ENCODE results near the gene CEP89.
"Not testable (repeated sequence)": the region's sequence is repeated elsewhere in the genome, so short reads cannot be mapped to it uniquely, and the experiment has no call there.

The CEP89 gene

DNA sequence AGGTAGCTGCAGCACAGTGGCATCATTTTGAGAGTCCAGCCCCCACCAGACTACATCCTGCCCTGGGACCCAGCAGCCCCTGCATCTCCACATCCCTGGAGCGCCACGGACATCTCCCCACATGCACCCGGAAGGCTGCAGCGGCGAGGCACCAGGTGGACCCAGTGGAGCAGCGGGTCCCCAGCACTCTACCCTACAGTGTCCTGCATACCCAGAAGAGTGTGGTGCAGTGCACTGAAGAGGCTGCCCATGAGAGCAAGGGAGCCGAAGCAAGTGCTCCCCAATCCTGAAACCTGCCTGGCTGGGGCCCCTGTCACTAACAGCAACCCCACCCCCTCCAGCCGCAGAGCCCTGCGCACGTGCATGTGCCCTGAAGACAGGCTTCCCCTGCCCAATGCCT is 80.9 kb downstream of the CEP89 start:
- DNase-seq: no peak

DNA sequence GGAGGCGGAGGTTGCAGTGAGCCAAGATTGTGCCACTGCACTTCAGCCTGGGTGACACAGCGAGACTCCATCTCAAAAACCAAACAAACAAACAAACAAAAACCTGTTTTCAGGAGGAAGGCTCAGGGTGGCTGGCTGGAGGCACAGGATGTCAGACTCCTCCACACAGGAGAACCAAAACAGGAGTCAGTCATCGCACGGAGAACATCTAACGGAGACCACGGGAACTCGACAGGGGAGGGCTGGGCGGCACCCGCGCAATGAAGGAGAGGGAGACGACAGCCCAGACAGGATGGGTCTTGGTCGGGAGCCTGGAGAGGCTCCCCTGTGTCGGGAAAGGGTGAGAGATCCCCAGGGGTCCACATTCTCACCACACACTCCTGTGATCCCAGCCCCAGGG is 81.4 kb downstream of the CEP89 start:
- no peak for DNase-seq

DNA sequence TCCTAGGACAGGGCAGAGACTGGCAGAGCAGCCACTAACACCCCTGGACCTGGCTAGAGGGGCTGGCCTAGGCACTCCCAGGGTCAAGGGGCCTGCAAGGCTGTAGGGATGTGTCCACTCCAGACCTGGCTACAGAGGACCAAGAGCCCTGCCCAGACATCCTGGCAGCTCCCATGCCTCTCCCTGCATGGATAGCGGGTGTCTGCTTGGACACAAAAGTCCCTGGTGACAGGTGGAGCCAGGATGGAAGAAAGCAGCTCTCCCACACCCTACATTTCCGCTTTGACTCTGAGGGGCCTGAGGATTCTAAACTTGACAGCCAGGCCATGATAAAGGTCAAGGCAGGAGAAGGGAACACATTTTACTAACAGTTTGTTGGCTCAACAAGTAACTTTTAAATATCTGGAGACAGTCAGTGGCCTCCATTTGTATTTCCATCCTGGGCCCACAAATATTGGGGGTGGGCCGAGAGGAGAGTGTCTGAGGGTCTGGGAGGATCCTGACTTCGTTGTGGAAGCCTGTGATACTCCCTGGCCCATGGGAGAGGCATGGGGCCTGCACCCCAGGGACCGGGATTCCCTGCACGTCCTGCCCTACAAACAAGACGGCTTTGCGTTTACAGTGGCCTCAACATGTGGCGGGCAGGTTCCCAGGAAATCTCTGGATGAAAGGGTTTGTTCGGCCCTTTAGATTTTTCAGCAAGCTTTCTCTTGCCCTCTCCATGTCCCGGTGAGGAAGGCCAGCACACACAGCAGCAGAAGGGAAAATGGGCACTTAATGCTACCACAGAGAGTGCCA is 82.4 kb downstream of the CEP89 start:
- DNase-seq: no peak

DNA sequence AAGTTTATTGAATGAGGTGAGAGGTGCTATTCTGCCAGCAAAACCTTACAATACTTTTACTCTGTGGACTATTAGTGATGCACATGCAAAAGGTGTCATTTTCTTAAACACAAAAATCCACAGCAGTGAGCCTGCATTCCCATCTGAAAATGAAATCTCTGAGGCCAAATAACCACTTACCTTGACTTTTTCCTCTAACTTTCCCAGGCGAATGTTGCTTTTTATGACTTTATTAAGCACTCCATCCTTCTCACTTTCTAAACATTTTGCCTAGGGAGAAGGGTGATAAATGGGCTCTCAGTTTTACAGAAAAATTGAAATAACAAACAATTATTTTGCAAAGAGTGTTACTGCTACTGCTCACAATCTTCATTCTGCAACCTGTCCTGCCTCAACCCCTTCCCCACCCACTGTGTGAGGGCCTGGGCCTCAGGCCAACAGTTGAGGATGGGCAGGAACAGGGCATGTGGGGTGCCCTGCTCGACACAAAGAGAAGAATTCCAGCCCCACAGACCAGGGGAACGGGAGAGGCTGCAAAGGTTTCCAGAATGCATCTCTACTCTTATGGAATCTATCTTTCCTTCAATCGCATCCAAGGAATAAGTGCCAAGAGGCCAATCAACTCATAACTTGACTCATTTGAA is 84.1 kb downstream of the CEP89 start:
- no peak for DNase-seq

DNA sequence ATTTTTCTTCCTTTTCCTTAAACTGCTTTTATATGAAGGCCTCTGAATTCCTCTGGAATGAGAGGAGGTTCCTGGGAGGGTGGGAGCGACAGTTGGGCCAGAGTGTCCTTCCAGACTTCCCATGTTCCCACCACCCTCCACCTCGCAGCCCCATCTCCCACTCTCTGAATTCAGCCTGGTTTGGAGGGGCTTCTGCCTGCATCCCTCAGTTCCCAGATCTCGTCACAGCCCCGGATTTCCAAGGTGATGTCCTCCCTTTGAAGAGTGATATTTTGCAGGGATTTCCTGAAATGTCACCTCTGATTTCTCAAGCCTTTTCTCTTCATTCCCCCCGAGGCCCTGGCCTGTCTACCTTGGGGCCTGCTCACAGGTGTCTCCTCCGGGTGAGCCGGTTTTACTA is 85.5 kb downstream of the CEP89 start:
- no peak for DNase-seq

DNA sequence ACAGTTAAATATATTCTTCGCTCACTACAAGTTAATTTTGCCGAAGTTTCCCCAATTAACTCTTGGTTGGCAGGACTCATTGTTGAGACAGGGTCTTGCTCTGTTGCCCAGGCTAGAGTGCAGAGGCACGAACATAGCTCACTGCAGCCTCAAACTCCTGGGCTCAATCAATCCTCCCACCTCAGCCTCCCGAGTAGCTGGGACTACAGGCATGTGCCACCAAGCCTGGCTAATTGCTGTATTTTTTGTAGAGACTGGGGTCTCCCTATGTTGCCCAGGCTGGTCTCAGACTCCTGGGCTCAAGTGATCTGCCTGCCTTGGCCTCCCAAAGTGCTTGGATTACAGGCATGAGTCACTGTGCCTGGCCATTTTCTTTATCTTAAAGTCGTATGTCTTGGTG is 86.5 kb downstream of the CEP89 start:
- not testable (repeated sequence) for DNase-seq

DNA sequence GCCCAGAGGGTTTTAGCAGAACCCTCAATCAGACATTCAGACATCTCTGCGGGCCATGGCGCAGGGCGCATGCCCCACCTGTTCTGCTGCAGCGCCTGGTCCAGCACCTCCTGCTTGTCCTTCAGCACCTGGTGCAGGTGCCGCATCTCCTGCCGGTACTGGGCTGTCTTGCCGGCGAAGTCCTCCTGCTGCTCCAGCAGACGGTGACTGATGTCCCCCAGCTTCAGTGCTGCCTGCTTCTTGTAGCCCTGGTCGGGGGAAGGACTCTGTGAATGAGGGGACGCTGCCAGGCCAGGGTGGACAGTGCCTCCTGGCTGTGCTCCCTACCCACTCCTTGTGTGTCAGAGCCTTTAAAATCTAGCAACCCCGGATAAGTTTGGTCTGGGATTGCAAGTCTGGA is 90.0 kb downstream of the CEP89 start:
- DNase-seq: no peak

DNA sequence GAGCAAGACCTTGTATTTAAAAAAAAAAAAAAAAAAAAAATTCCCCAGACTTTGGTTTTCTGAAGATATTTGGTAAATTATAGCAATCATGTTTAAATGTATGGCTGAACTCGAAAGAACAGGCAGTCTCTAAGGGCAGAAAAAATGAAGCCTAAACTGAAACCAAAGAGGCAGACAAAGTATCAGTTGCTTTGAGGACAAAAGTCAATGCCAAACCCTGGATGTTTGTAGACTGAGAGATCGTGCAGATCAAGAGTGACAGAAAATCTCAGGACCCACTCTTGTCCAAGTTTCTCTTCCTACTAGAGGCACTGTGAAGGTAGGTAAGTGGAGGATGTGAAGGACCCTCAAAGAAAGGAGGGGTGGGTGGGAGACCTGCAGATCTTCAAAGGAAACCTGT is 91.1 kb downstream of the CEP89 start:
- DNase-seq: no peak

DNA sequence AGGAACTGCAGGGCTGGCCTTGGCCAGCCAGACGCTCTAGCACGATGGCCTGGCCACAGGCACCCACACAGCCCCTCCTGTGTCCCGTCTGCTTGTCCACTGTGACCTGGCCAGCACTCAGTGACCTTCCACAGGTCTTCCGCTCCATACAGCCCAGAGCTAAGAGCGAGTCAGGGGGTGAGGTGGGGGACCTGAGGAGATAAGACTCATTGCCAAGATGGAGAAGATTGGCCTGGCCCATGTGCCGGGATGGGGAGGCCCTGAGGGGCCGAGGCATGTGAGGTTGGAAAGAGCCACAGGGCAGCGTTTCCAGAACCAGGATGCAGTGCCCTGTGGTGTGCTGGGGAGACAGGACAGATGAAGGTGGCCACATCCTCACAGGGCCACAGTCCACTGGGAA is 92.0 kb downstream of the CEP89 start:
- DNase-seq: no peak

DNA sequence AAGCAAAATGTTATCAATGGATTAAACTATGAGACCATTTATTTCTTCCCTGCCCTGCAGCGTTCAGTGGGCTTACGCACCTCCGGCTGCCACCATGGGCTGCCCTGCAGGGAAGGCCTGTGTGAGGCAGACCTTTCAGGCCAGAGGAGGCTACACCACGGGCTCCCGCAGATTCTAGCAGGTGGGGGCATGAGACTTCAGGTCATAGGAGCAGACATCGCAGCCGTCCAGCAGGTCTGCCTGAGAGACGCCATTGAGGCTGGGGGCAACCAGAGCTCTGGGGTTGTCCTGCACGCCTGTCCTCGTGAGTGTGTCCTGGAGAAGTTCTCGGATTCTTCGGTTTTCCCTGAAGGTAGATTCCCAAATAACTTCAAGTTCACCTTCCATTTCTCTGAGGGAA is 92.8 kb downstream of the CEP89 start:
- no peak for DNase-seq

DNA sequence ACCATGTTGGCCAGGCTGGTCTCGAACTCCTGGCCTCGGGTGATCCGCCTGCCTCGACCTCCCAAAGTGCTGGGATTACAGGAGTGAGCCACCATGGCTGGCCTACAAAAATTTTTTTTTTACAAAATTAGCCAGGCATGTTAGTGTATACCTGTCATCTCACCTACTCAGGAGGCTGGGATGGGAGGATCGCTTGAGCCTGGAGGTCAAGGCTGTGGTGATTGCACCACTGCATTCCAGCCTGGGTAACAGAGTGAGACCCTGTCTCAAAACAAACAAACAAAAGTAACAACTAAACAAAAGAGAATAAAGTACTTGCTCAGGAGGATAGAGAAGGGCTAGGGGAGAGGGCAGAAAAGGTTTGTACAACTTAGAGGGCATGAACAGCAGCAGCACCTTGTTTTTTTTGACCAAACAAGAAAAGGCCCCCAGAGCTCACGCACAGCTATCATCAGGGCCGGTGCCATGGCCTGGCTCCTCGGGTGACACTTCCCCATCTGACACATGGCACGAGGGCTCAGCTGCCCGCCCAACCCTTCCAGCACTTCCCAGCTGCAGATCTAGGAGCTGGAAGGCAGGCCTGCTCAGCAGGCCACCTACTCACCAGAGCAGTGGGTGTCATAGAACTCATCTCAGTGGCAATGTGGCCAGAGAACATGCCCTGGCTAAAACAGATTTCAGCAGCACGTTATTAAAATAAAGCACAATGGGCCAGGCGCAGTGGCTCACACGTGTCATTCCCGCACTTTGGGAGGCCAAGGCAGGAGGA is 93.6 kb downstream of the CEP89 start:
- no peak for DNase-seq

DNA sequence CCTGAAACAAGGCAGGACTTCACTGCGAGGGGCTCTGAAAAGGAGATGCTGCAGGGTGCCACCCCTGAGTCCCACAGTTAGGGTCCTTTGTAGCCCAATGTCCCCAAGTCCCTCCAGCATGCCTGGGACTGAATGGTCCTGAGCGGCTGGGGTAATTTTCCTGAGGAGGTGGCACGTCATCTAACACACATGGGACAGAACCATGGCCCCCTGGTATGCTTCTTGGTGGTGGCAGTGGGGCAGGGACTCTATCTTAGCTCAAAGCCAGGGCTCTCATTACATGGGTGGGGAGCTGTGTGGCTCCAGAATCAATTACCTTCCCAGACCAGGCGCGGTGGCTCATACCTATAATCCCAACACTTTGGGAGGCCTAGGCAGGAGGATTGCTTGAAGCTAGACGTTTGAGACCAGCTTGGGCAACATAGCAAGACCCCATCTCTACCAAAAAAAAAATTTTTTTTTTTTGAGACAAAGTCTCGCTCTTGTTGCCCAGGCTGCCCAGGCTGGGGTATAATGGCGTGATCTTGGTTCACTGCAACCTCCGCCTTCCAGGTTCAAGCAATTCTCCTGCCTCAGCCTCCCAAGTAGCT is 94.3 kb downstream of the CEP89 start:
- no peak for DNase-seq

DNA sequence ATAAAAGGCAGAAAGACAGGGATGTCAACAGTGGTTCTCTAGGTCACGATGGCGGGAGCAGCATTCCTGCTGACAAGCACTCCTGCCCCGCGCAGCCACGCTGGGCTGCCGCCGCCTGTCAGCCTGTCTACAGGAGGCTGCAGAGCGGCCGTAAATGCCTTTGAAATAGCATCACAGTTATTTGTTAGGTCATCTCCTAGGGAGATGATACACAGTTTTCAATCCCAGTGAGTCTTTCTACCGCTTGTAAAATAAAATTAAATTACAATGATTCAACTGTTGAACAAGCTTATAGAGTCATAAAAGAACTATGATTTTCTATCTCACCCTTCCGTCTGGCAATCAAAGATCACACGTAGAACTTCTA is 94.9 kb downstream of the CEP89 start:
- no peak for DNase-seq

DNA sequence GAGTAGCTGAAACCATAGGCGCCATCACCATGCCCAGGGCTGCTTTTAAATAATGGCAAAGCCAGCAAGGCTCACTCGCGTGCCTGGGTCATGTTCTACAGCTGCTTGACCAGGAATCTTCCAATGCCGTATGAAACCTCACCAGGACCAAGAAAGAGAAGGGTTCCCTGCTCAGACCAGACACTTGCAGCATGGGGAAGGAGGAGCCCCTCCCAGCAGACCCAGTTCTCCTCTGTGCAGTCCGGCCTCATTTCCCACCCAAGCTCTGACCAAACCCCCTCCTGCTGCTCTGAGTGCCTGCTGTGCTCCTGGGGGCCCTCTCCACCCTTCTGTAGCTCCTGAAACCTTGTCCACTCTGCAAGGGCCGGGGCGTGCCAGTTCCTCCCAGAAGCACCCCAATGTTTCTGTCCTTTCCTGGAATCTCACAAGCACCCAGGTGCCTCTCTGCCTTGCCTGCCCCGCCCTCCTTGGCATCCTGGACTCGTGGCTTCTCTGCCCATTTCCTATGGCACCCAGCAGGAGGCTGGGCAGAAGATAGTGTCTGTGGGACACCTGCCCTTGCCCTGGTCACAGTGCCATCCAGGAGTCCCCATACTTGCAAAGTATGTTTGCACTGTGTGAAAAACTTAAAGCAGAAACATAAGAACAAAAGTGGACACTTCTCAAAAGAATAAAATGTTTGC is 95.4 kb downstream of the CEP89 start:
- no peak for DNase-seq

DNA sequence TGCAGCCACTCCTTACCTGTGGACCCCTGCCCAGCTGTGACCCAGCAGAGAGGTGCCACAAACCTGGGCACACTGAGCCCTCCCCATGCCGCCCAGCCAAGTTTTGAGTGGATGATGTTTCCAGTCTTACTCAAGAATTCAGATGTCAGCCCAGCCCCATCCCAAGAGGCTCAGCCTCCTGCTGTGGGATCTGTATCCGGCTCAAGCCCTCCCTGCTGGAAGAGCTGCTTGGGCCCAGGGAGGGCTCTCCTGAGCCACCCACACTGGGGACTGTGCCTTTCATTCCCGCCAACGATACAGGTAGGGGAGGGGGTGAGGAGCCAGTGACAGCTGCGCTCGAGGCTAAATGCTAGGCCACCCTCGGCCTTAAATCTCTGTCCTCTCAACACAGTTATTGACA is 96.3 kb downstream of the CEP89 start:
- DNase-seq: no peak

DNA sequence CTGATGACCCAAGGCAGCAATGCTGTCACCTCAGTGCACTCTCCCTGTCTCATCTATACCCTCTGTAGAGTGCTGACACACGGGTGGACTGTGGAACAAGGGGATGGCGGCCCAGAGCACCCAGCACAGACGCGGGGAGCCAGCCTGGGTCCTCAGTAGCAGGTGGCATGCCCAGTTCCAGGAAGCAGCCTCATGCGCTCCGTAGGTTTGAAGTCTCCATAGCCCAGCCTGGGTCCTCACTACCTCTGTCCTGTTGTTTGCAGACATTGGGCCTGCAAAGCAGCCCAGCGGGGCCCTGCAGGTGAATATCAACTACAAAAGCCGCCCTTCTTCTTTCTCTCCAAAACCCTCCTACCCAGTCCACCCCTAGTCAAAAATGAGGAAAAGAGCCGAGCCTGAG is 97.2 kb downstream of the CEP89 start:
- no peak for DNase-seq

DNA sequence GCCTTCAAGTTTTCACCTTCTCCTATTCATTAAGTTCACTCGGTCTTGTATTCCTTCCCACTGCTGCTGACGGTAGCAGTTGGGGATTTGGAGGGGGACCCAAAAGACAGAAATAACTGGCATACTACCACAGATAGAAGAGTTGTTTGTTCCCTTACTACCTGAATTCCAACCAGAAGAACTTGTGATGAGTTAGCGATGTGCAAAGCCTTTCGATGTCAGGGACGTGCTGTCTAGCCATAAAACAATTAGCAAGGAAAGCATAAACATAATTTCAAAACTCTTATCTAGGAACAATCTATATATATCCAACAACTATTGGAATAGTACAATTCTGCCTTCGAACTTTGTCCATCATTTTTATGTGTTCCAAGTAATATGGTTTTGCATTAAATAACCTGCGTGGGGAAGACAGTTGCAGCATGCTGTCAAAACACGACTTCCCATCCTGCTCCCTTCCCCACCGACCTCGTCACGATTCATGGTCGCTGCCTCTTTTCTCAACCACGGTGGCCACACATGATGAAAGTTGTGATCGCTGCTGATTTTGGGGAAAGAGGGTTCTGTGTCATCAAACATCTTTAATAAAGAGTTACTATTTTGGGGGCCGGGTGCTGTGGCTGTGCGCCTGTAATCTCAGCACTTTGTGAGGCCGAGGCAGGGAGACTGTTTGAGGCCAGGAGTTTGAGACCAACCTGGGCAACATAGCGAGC is 98.4 kb downstream of the CEP89 start:
- DNase-seq: no peak

DNA sequence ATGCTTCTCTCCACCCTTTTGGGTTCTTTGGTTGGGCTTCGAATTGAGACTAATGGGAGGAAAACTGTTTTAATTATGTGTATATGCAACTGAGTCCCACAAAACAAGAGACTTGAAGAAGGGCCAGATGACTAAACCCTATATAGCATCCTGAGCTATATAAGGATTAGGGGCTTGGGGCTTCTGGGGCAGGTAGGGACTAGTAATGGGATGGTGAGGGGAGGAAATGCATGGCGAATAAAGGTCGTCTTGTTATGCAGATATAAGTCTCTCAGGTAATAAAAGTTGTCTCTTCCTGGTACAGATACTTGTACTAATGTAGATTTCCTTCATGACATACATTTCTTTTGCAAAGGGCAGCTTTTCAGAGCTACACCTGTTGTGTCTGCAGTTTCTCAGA is 99.4 kb downstream of the CEP89 start:
- DNase-seq: no peak

DNA sequence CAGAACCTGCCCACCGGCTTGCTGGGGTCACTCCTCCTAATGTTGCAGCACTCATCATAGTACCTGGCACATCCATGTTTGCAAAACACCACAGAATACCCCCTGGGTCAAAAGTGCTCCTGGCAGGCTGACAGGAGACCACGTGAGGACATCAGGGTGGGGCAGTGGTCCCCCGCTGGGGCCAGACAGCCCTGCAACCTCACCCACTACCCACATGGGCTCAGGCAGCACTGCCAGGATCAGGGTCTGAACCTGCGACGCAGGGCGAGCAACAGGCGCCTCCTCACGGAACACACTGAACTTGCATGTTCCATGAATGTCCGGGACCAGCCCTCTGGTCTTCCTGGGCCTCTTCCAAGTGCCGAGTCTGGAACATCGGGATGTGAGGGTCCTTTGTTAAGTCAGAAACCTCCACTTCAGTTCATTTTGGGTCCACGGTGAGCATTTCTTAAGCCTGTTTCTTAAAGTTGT is 100.7 kb downstream of the CEP89 start:
- DNase-seq: no peak

DNA sequence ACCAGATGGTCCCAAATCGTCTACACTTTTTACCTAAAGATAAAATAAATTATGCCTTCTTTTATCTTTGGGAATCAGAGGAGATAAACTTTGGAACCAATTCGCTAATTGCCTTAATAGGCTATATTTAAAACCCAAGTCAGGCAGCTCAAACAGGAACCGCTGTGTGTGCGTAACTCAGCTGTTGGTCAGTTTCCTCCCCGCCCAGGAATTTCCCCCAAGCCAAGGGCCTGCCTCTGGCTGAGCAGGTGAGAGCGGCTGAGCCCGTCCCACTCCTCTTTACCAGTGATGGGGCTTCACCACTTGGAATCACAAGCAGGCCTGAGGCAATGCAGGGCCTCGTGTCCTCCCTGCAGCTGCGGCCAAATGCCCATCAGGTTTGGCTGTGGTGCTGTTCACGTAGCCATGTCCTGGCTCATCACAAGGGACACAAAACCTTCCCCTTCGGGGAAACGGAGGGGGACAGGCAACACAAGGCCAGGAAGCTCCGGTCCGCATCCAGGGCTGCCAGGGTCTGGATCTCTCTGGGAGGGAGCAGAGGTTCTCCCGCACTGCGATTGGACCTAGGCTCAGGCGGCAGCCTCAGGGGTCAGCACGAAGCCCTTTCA is 101.7 kb downstream of the CEP89 start:
- no peak for DNase-seq

DNA sequence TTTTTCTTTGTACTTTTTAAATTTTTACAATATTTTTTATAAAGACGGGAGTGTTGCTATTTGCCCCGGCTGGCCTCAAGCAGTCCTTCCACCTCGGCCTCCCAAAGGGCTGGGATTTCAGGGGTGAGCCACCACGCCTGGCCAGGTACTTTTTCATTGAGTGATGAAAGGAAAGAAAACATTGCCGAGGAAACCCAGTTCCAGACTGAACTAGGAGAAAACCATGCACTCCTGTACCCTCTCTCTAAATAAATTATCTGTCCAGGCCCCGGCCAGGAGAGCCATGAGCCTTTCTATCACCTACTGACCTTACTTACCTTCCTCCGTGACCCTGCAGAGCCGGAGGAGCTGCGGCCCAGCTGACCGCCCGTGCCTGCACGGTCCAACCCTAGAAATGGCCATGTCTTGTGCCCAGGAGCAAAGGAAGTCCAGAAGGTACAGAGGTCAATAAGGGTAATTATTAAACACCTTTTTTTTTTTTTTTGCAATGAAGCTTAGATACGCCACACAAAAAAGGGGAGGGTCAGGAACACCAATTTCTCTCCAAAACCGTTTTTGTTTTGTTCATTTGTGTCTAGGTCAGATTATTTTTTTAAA is 102.3 kb downstream of the CEP89 start, which contains the start of gene SLC7A9:
TSS of gene SLC7A9 (minus strand) at position 399 of the 597 bp plus-strand sequence. CDS start 1,233 bp downstream, outside the sequence.
- DNase-seq: no peak

All from NCI-H510A (cell line).